Uterus (tissue), 2 donors: Measurements from ENCODE around the gene C1QA.

Experiments used
- POLR2A ChIP-seq, 2 donors: fragments of 450-650 bp; IDR thresholded peaks; one replicate each; pipeline ENCODE4 v1.6.1; 2016; ENCODE audit warnings: antibody characterized with exemption in 2 of 2, mild to moderate bottlenecking in 1 of 2, moderate library complexity in 1 of 2
- TF ChIP-seq, protein P1 (sequence below), 4 experiments: fragments of 200-600 bp in 2 of 4; fragments of 450-650 bp in 2 of 4; sonication (generic) in 2 of 4; IDR thresholded peaks; one replicate each; pipeline ENCODE4 v1.5.1; 2016 to 2019; ENCODE audit warnings: antibody characterized with exemption in 4 of 4, mild to moderate bottlenecking in 2 of 4, moderate library complexity in 1 of 4

DNA sequence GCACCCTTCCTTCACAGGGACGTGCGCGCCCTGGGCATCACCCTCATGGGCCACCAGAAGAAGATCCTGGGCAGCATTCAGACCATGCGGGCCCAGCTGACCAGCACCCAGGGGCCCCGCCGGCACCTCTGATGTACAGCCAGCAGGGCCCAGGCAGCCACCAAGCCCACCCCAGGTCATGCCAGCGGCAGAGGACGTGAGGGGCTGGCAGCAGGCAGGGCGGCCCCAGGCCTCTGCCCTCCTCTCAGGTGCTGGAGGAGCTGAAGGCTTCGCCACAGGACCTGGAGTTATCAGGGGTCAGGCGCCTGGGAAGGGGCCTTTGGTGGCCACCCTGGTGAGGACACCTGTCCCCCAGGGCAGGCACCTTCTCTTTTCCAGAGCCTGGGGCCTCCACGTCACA lies 34.8 kb upstream of the C1QA start:
- TF ChIP-seq, protein P1, sequence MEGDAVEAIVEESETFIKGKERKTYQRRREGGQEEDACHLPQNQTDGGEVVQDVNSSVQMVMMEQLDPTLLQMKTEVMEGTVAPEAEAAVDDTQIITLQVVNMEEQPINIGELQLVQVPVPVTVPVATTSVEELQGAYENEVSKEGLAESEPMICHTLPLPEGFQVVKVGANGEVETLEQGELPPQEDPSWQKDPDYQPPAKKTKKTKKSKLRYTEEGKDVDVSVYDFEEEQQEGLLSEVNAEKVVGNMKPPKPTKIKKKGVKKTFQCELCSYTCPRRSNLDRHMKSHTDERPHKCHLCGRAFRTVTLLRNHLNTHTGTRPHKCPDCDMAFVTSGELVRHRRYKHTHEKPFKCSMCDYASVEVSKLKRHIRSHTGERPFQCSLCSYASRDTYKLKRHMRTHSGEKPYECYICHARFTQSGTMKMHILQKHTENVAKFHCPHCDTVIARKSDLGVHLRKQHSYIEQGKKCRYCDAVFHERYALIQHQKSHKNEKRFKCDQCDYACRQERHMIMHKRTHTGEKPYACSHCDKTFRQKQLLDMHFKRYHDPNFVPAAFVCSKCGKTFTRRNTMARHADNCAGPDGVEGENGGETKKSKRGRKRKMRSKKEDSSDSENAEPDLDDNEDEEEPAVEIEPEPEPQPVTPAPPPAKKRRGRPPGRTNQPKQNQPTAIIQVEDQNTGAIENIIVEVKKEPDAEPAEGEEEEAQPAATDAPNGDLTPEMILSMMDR (IDR thresholded peaks at IDR 0.05) = no peak
- TF ChIP-seq POLR2A (IDR thresholded peaks at IDR 0.05) = no peak
